Measurements from ENCODE around the gene PRLHR. TPM values are rescaled to one million over a fixed set of nuclear protein-coding genes. Genes with fewer than 3 reads are reported as not detected.

The PRLHR gene
- total and polyA plus RNA-seq, 10 of the 15 experiments (the other 5 are each of a cell fraction or from before 2014, with no cell fraction given), result not detected

DNA sequence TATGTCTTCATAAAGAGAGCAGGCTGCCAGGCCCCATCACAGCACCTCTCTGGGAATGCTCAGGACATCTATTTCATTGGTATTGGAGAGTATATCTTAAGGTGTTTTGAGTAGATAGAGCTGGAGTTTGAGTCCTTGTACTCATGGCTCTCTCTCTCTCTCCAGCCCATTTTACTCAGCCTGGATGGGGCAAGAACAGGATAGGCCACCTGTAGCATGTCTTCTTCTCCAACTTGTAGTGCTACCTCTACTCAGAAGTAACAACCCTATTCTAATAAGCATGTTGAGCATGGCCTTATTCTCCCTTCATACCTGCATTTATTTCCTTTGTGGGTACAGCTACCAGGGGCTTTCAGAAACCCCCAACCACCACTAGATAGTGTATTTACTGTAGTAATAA is 21.9 kb downstream of the PRLHR start:
- Histone ChIP-seq H3K4me2 (ENCODE audit: control insufficient read depth, insufficient read depth) (no peak overlapping the region), H3K36me3 (ENCODE audit: control insufficient read depth in 2 of 2, insufficient read depth in 2 of 2, low read length in 1 of 2) (no peaks in the 10 kb centered on the region), H3K4me1 (ENCODE audit: control insufficient read depth, insufficient read depth, low read length) (no peaks in the 10 kb centered on the region), H3K79me2 (ENCODE audit: control insufficient read depth, insufficient read depth, low read length) (no peaks in the 10 kb centered on the region), H3K9me3 (replicated peaks; ENCODE audit: control insufficient read depth, insufficient read depth, low read length) (no peaks in the 10 kb centered on the region), H2AFZ (ENCODE audit: control insufficient read depth, low read depth, low read length) (no peak overlapping the region), H3K9ac (ENCODE audit: control insufficient read depth, insufficient read depth, low read length) (no peak overlapping the region), H4K20me1 (ENCODE audit: control insufficient read depth, insufficient read depth) (no peaks in the 10 kb centered on the region; the same call in 1 of the 2 replicates), H3K27me3 (replicated peaks in 1 of 2; ENCODE audit: control insufficient read depth in 2 of 2, insufficient read depth in 2 of 2, low read length in 1 of 2) (no peaks in the 10 kb centered on the region; a peak in 1 of 4 replicates), H3K27ac (ENCODE audit: control insufficient read depth, insufficient read depth) (no peak overlapping the region), H3K4me3 (no peak overlapping the region)
- BruUV-seq (replicated peaks), result no TSS peak
- DNase-seq (ENCODE audit: low read depth, low spot score), result no peak
- POLR2A ChIA-PET, result no interaction called here
- CTCF ChIA-PET, result no interaction called here
- SMC1A ChIA-PET (ENCODE audit: uncharacterized antibody, unreplicated experiment), result no interaction called here
- RAD21 ChIA-PET (ENCODE audit: unreplicated experiment), result no interaction called here
- TF ChIP-seq ZNF217 (IDR thresholded peaks at IDR 0.05), result no peak
- no peak for TF ChIP-seq CHD4 (IDR thresholded peaks at IDR 0.05)
- TF ChIP-seq, protein P1, sequence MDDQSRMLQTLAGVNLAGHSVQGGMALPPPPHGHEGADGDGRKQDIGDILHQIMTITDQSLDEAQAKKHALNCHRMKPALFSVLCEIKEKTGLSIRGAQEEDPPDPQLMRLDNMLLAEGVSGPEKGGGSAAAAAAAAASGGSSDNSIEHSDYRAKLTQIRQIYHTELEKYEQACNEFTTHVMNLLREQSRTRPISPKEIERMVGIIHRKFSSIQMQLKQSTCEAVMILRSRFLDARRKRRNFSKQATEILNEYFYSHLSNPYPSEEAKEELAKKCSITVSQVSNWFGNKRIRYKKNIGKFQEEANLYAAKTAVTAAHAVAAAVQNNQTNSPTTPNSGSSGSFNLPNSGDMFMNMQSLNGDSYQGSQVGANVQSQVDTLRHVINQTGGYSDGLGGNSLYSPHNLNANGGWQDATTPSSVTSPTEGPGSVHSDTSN (IDR thresholded peaks at IDR 0.05; ENCODE audit: insufficient replicate concordance, low read depth, low read length), result no peak
- no peak for TF ChIP-seq NFXL1 (IDR thresholded peaks at IDR 0.05; ENCODE audit: borderline replicate concordance)
- TF ChIP-seq, protein P2, sequence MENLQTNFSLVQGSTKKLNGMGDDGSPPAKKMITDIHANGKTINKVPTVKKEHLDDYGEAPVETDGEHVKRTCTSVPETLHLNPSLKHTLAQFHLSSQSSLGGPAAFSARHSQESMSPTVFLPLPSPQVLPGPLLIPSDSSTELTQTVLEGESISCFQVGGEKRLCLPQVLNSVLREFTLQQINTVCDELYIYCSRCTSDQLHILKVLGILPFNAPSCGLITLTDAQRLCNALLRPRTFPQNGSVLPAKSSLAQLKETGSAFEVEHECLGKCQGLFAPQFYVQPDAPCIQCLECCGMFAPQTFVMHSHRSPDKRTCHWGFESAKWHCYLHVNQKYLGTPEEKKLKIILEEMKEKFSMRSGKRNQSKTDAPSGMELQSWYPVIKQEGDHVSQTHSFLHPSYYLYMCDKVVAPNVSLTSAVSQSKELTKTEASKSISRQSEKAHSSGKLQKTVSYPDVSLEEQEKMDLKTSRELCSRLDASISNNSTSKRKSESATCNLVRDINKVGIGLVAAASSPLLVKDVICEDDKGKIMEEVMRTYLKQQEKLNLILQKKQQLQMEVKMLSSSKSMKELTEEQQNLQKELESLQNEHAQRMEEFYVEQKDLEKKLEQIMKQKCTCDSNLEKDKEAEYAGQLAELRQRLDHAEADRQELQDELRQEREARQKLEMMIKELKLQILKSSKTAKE (IDR thresholded peaks at IDR 0.05; ENCODE audit: low read depth, poor library complexity, severe bottlenecking), result no peak
- TF ChIP-seq NFYB (IDR thresholded peaks at IDR 0.05; ENCODE audit: insufficient read depth, low read depth, low read length), result no peak
- no peak for TF ChIP-seq RB1 (IDR thresholded peaks at IDR 0.05; ENCODE audit: borderline replicate concordance)
- TF ChIP-seq POLR2A (IDR thresholded peaks at IDR 0.05; ENCODE audit: low read depth, low read length), result no peak
- TF ChIP-seq NR2C1 (IDR thresholded peaks at IDR 0.05), result no peak
- no peak for TF ChIP-seq ZNF207 (IDR thresholded peaks at IDR 0.05; ENCODE audit: borderline replicate concordance)
- no peak for TF ChIP-seq NRF1 (conservative IDR thresholded peaks at IDR 0.05; ENCODE audit: low read depth, low read length)
- no peak for TF ChIP-seq IKZF1 (conservative IDR thresholded peaks at IDR 0.05)
- TF ChIP-seq KDM1A (IDR thresholded peaks at IDR 0.05; ENCODE audit: borderline replicate concordance), result no peak
- TF ChIP-seq SUZ12 (IDR thresholded peaks at IDR 0.05; ENCODE audit: unreplicated experiment), result no peak
- no peak for TF ChIP-seq BRCA1 (IDR thresholded peaks at IDR 0.05; ENCODE audit: low read depth, low read length)
- TF ChIP-seq WRNIP1 (IDR thresholded peaks at IDR 0.05; ENCODE audit: borderline replicate concordance, low read depth, low read length), result no peak
- no peak for TF ChIP-seq MTA3 (IDR thresholded peaks at IDR 0.05; ENCODE audit: borderline replicate concordance, low read length)
- TF ChIP-seq TBL1XR1 (IDR thresholded peaks at IDR 0.05; ENCODE audit: low read depth, low read length), result no peak
- in situ Hi-C loops (cut with MboI), result loop anchor here (25.0 kb wide), 1 partner anchor 614 kb away; the partner anchor contains the start of gene PRDX3
- no peak for ATAC-seq
- FAIRE-seq, result no peak
- intact Hi-C loops (cut with micrococcal nuclease; ENCODE audit: unreplicated experiment), result no loop called here
